IMR-90 (cell line): ENCODE results near the gene PIAS4. TPM values are rescaled to one million over a fixed set of nuclear protein-coding genes. Genes with fewer than 3 reads are reported as not detected.
A peak's percentile ranks its signal among the peaks of the same experiment; 100 is the strongest.

Experiments used
- ATAC-seq: fragments of 200-7000 bp; cut with Tn5 transposase; 2 replicates; pipeline ENCODE4 v1.9.1; 2020; ENCODE audit warnings: low read depth, mild to moderate bottlenecking, moderate library complexity
- BruUV-seq: library from RNA; stranded (reverse); fragments of 400-500 nt; replicated peaks from 2 replicates; lab custom pipeline; 2021; lab: Mats Ljungman, UMichigan
- CTCF ChIA-PET: fragments of 300-600 bp; formaldehyde crosslinking; extraction: SDS; loops from one replicate; lab custom pipeline; 2021; ENCODE audit warnings: antibody characterized with exemption; lab: Yijun Ruan, JAX
- POLR2A ChIA-PET: fragments of 300-600 bp; sonication (Branson Sonifier 250); formaldehyde crosslinking; loops from one replicate; lab custom pipeline; 2022; ENCODE audit warnings: antibody characterized with exemption; ENCODE audit not compliant: unreplicated experiment; lab: Charles Lee
- DNase-seq: peaks from one replicate; pipeline ENCODE4 v3.0.0; 2013
- H2AFZ ChIP-seq: replicated peaks from 2 replicates; pipeline ENCODE3; 2013; ENCODE audit warnings: low read length, mild to moderate bottlenecking; ENCODE audit not compliant: poor library complexity
- H2AK5ac ChIP-seq: 2 replicates; pipeline ENCODE4 v1.6.1; 2013; ENCODE audit warnings: low read depth, low read length, inconsistent platforms
- H2AK9ac ChIP-seq: replicated peaks from 2 replicates; pipeline ENCODE3; 2013; ENCODE audit warnings: mild to moderate bottlenecking, low read depth, low read length, moderate library complexity; ENCODE audit not compliant: poor library complexity
- H2BK120ac ChIP-seq: 2 replicates; pipeline ENCODE4 v1.6.1; 2013; ENCODE audit warnings: low read depth, low read length, inconsistent platforms
- H2BK15ac ChIP-seq: 3 replicates; pipeline ENCODE4 v1.6.1; 2013; ENCODE audit warnings: low read depth, low read length, inconsistent platforms
- H2BK20ac ChIP-seq: 2 replicates; pipeline ENCODE4 v1.6.1; 2013; ENCODE audit warnings: low read depth, mild to moderate bottlenecking, inconsistent platforms, low read length, moderate library complexity
- H2BK5ac ChIP-seq: 2 replicates; pipeline ENCODE4 v1.6.1; 2013; ENCODE audit warnings: mild to moderate bottlenecking, low read depth, low read length, inconsistent platforms; ENCODE audit not compliant: poor library complexity, severe bottlenecking
- H3K14ac ChIP-seq: replicated peaks from 2 replicates; pipeline ENCODE4 v1.6.1; 2013; ENCODE audit warnings: low read depth, low read length, inconsistent platforms
- H3K18ac ChIP-seq: 2 replicates; pipeline ENCODE4 v1.6.1; 2013; ENCODE audit warnings: low read depth, low read length, control low read depth
- H3K23ac ChIP-seq: 2 replicates; pipeline ENCODE4 v1.6.1; 2013; ENCODE audit warnings: low read depth, low read length, inconsistent platforms
- H3K27ac ChIP-seq: 2 replicates; pipeline ENCODE4 v1.5.1; 2013; ENCODE audit warnings: mild to moderate bottlenecking, control low read depth, low read length; ENCODE audit not compliant: insufficient read depth
- H3K27me3 ChIP-seq: 2 replicates; pipeline ENCODE4 v1.6.1; 2013; ENCODE audit warnings: low read length; ENCODE audit not compliant: control insufficient read depth, insufficient read depth
- H3K36me3 ChIP-seq: 2 replicates; pipeline ENCODE4 v1.6.1; 2013; ENCODE audit warnings: low read length, mixed read lengths; ENCODE audit not compliant: control insufficient read depth, insufficient read depth
- H3K4ac ChIP-seq: 2 replicates; pipeline ENCODE4 v1.6.1; 2013; ENCODE audit warnings: low read depth, low read length, inconsistent platforms
- H3K4me1 ChIP-seq: 2 replicates; pipeline ENCODE4 v1.6.1; 2013; ENCODE audit warnings: low read length, mixed read lengths; ENCODE audit not compliant: control insufficient read depth, insufficient read depth
- H3K4me2 ChIP-seq: 2 replicates; pipeline ENCODE4 v1.6.1; 2013; ENCODE audit warnings: low read depth, mild to moderate bottlenecking, control low read depth, low read length, moderate library complexity
- H3K4me3 ChIP-seq: 2 replicates; pipeline ENCODE4 v1.5.1; 2013; ENCODE audit warnings: low read depth, mild to moderate bottlenecking, control low read depth, low read length, moderate library complexity; ENCODE audit not compliant: insufficient read depth
- H3K56ac ChIP-seq: 2 replicates; pipeline ENCODE4 v1.6.1; 2013; ENCODE audit warnings: low read length, inconsistent platforms; ENCODE audit not compliant: insufficient read depth; ENCODE audit errors: extremely low read depth
- H3K79me1 ChIP-seq, 2 experiments: 2 replicates each; pipeline ENCODE4 v1.6.1; 2013; ENCODE audit warnings: low read length in 2 of 2, inconsistent platforms in 1 of 2, low read depth in 1 of 2
- H3K9ac ChIP-seq: 2 replicates; pipeline ENCODE4 v1.6.1; 2013; ENCODE audit warnings: low read depth, low read length, control low read depth
- H3K9me1 ChIP-seq: 2 replicates; pipeline ENCODE4 v1.6.1; 2013; ENCODE audit warnings: low read length, inconsistent platforms; ENCODE audit not compliant: insufficient read depth
- H3K9me3 ChIP-seq: 2 replicates; pipeline ENCODE4 v1.6.1; 2013; ENCODE audit warnings: low read length; ENCODE audit not compliant: control insufficient read depth, insufficient read depth
- H4K20me1 ChIP-seq: 2 replicates; pipeline ENCODE4 v1.6.1; 2013; ENCODE audit warnings: low read length, inconsistent platforms; ENCODE audit not compliant: insufficient read depth
- H4K5ac ChIP-seq: 2 replicates; pipeline ENCODE4 v1.6.1; 2013; ENCODE audit warnings: mild to moderate bottlenecking, low read depth, low read length, control low read depth
- H4K8ac ChIP-seq, 2 experiments: 2 replicates each; pipeline ENCODE4 v1.6.1; 2013; ENCODE audit warnings: low read depth in 2 of 2, low read length in 2 of 2, control low read depth in 1 of 2, inconsistent platforms in 1 of 2
- H4K91ac ChIP-seq: 2 replicates; pipeline ENCODE4 v1.6.1; 2013; ENCODE audit warnings: low read depth, low read length, inconsistent platforms; ENCODE audit not compliant: insufficient read depth
- CEBPB ChIP-seq: IDR thresholded peaks from 2 replicates; pipeline ENCODE4 v1.6.1; 2012; ENCODE audit warnings: low read depth, low read length, improper control_type of control experiment
- CHD1 ChIP-seq: IDR thresholded peaks from 2 replicates; pipeline ENCODE4 v1.6.1; 2012; ENCODE audit warnings: low read depth, low read length, improper control_type of control experiment
- FOS ChIP-seq: fragments of 150-350 bp; IDR thresholded peaks from 2 replicates; pipeline ENCODE4 v1.6.1; 2016; ENCODE audit warnings: low read depth, low read length
- MAFK ChIP-seq: IDR thresholded peaks from 2 replicates; pipeline ENCODE4 v1.6.1; 2012; ENCODE audit warnings: low read depth, low read length, improper control_type of control experiment
- MXI1 ChIP-seq: IDR thresholded peaks from 2 replicates; pipeline ENCODE4 v1.6.1; 2012; ENCODE audit warnings: low read depth, mild to moderate bottlenecking, low read length, moderate library complexity, borderline replicate concordance
- NFE2L2 ChIP-seq: fragments of 150-350 bp; IDR thresholded peaks from 2 replicates; pipeline ENCODE4 v1.6.1; 2016; ENCODE audit warnings: low read depth, mild to moderate bottlenecking, low read length
- POLR2A ChIP-seq: IDR thresholded peaks from 2 replicates; pipeline ENCODE4 v1.6.1; 2012; ENCODE audit warnings: mild to moderate bottlenecking, low read depth, low read length
- RFX5 ChIP-seq: IDR thresholded peaks from 2 replicates; pipeline ENCODE4 v1.8.0; 2012; ENCODE audit warnings: low read depth, mild to moderate bottlenecking, low read length, moderate library complexity
- WGBS, 2 experiments: methylation state at CpG; one replicate each; pipeline versions ENCODE4 v1.1.5 to v1.1.7; 2013; ENCODE audit warnings: missing lambda C conversion rate in 2 of 2; ENCODE audit not compliant: insufficient read length in 1 of 2; ENCODE audit errors: extremely low coverage in 2 of 2; 5-methylcytosine and 5-hydroxymethylcytosine counted together
- dilution Hi-C: fragments of 300-500 bp; cut with HindIII; formaldehyde crosslinking; loops from one replicate; pipeline ENCODE4 v1.14.3; 2018; ENCODE audit warnings: low sequenced_read_pairs; ENCODE audit not compliant: unreplicated experiment
- in situ Hi-C: fragments of 300-500 bp; cut with MboI; formaldehyde crosslinking; loops from 3 replicates; pipeline ENCODE4 v1.14.3; 2019; ENCODE audit warnings: low sequenced_read_pairs, inconsistent platforms, mixed read lengths
- intact Hi-C: fragments of 100-400 bp; cut with micrococcal nuclease; formaldehyde crosslinking; loops from 2 replicates; pipeline ENCODE4 v1.10.0; 2022
- polyA plus RNA-seq, 3 experiments: library from polyadenylated mRNA; depleted of rRNA; stranded (reverse); fragments of >200 nt; gene quantifications; 2 replicates each; pipeline ENCODE4 v1.2.3, GENCODE V29; 2012; ENCODE audit warnings: low replicate concordance in 1 of 3
- total RNA-seq: library from RNA; depleted of rRNA; stranded (reverse); fragments of >200 nt; gene quantifications from 2 replicates; pipeline ENCODE4 v1.2.3, GENCODE V29; 2012
- TF ChIP-seq, protein P1 (sequence below): fragments of 150-350 bp; IDR thresholded peaks from 2 replicates; pipeline ENCODE4 v1.6.1; 2017; ENCODE audit warnings: mild to moderate bottlenecking, antibody characterized with exemption, low read length, low read depth
- TF ChIP-seq, protein P2 (sequence below): fragments of 150-350 bp; IDR thresholded peaks from 2 replicates; pipeline ENCODE4 v1.6.1; 2016; ENCODE audit warnings: low read depth, mild to moderate bottlenecking, low read length, moderate library complexity, borderline replicate concordance
- TF ChIP-seq, protein P3 (sequence below): conservative IDR thresholded peaks from 2 replicates; pipeline ENCODE4 v1.5.1; 2012; ENCODE audit warnings: mild to moderate bottlenecking, low read depth, low read length, improper control_type of control experiment

Gene PIAS4
- total and polyA plus RNA-seq, 2 of the 4 experiments (the other 2 are of a cell fraction) = 12.1 to 13.6 TPM

DNA sequence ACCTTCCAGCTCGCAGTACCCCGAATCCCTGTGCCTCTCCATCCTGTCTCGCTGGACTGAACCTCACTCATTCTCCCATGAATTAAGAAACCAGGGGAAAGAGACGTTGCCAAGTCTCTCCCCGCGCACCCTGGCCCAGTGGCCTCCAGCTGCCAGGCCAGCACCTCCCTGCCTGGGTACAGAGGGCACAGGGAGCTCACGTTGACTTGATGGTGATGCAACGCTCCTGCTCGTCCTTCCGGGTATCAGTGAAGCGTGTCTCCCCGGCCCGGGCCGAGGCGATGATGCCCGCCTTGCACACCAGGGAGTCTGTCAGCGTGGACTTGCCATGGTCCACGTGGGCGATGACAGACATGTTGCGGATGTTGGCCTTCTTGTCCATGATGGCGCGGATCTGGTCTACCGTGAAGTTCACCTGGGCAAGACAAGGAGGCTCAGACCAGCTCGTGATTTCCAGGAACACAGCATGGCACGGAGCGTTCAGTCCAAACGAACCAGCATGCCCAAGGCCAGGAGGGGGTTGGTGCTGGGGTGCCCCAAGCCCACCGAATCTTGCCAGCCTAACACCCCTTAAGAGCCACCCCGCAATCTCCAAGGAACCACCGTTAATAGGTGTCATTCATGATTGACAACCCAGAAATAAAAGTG, 23.5 kb upstream of the PIAS4 start:
- no TSS peak for BruUV-seq
- H2BK5ac ChIP-seq = peak overlapping the region; percentile 90
- POLR2A ChIA-PET = interaction anchor here (1.0 kb wide), 1 partner anchor 14 kb away, joined by 3 read pairs; no protein-coding TSS in a partner anchor
- H3K4me1 ChIP-seq = peaks cover 13% of the 10 kb centered on the region
- H4K8ac ChIP-seq = 0 out of 4 replicates have a peak overlapping the region, but pooled peaks of 1 of the 2 experiments have one; percentile 2
- peak overlapping the region; percentile 77 for H2AK5ac ChIP-seq
- no peak overlapping the region for H4K5ac ChIP-seq
- no peak overlapping the region for H2BK120ac ChIP-seq
- peak overlapping the region; percentile 98 for H3K9ac ChIP-seq
- dilution Hi-C loops = no loop called here
- TF ChIP-seq, protein P1, sequence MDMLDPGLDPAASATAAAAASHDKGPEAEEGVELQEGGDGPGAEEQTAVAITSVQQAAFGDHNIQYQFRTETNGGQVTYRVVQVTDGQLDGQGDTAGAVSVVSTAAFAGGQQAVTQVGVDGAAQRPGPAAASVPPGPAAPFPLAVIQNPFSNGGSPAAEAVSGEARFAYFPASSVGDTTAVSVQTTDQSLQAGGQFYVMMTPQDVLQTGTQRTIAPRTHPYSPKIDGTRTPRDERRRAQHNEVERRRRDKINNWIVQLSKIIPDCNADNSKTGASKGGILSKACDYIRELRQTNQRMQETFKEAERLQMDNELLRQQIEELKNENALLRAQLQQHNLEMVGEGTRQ = 0 out of 2 replicates have a peak, but pooled peaks have one; percentile 26
- TF ChIP-seq CEBPB = peak; percentile 88
- TF ChIP-seq, protein P2, sequence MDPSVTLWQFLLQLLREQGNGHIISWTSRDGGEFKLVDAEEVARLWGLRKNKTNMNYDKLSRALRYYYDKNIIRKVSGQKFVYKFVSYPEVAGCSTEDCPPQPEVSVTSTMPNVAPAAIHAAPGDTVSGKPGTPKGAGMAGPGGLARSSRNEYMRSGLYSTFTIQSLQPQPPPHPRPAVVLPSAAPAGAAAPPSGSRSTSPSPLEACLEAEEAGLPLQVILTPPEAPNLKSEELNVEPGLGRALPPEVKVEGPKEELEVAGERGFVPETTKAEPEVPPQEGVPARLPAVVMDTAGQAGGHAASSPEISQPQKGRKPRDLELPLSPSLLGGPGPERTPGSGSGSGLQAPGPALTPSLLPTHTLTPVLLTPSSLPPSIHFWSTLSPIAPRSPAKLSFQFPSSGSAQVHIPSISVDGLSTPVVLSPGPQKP = no peak
- TF ChIP-seq NFE2L2 = no peak
- TF ChIP-seq FOS = no peak
- TF ChIP-seq POLR2A = no peak
- TF ChIP-seq, protein P3, sequence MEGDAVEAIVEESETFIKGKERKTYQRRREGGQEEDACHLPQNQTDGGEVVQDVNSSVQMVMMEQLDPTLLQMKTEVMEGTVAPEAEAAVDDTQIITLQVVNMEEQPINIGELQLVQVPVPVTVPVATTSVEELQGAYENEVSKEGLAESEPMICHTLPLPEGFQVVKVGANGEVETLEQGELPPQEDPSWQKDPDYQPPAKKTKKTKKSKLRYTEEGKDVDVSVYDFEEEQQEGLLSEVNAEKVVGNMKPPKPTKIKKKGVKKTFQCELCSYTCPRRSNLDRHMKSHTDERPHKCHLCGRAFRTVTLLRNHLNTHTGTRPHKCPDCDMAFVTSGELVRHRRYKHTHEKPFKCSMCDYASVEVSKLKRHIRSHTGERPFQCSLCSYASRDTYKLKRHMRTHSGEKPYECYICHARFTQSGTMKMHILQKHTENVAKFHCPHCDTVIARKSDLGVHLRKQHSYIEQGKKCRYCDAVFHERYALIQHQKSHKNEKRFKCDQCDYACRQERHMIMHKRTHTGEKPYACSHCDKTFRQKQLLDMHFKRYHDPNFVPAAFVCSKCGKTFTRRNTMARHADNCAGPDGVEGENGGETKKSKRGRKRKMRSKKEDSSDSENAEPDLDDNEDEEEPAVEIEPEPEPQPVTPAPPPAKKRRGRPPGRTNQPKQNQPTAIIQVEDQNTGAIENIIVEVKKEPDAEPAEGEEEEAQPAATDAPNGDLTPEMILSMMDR = no peak
- no peak for TF ChIP-seq CHD1
- TF ChIP-seq MXI1 = peak; percentile 99
- TF ChIP-seq MAFK = no peak
- no peak for TF ChIP-seq RFX5
- H2AK9ac ChIP-seq = peak overlapping the region; percentile 99
- H3K23ac ChIP-seq = peak overlapping the region; percentile 98
- H3K4me2 ChIP-seq = peak overlapping the region; percentile 94
- CTCF ChIA-PET = interaction anchor here (0.8 kb wide), 1 partner anchor 9 kb away, joined by 7 read pairs; no protein-coding TSS in a partner anchor
- peak overlapping the region; percentile 60 for H2AFZ ChIP-seq
- H3K56ac ChIP-seq = peak overlapping the region; percentile 76
- peaks cover 5 to 65% of the 10 kb centered on the region in 2 experiments; a peak in 3 of 4 replicates for H3K79me1 ChIP-seq
- peak overlapping the region; percentile 93 for H3K27ac ChIP-seq
- no peak overlapping the region for H3K18ac ChIP-seq
- no peak overlapping the region for H2BK15ac ChIP-seq
- peaks cover 56% of the 10 kb centered on the region for H3K36me3 ChIP-seq
- 0 out of 2 replicates have a peak, but pooled peaks cover 7% of the 10 kb centered on the region for H3K9me1 ChIP-seq
- H2BK20ac ChIP-seq = no peak overlapping the region
- WGBS, 2 experiments = 21% methylated on average over 20 of the region's 30 CpGs; no CpG with 5 or more reads in 1 of the 2 experiments
- intact Hi-C loops = no loop called here
- in situ Hi-C loops = no loop called here
- no peaks in the 10 kb centered on the region for H3K27me3 ChIP-seq
- H3K4me3 ChIP-seq = peak overlapping the region; percentile 79
- H3K4ac ChIP-seq = peak overlapping the region; percentile 96
- peaks cover 62% of the 10 kb centered on the region for H4K20me1 ChIP-seq
- H3K14ac ChIP-seq = peak overlapping the region; percentile 98
- peak; percentile 1 for ATAC-seq
- peak; percentile 47 for DNase-seq
- H3K9me3 ChIP-seq = no peaks in the 10 kb centered on the region
- peak overlapping the region; percentile 16; the same call in 1 of the 2 replicates for H4K91ac ChIP-seq
